GM23338 (cell line): ENCODE results near the gene PLPP4. TPM values are rescaled to one million over a fixed set of nuclear protein-coding genes. Genes with fewer than 3 reads are reported as not detected.

Experiments
- ATAC-seq: fragments of 200-7000 bp; cut with Tn5 transposase; 3 replicates; pipeline ENCODE4 v1.9.1; 2020
- DNase-seq: peaks from one replicate; pipeline ENCODE4 v3.0.0-alpha.2; 2015; ENCODE audit warnings: low spot score
- H2AFZ ChIP-seq: fragments of 200-600 bp; sonication (generic); 2 replicates; pipeline ENCODE4 v1.8.0; 2016; ENCODE audit warnings: antibody characterized with exemption, mild to moderate bottlenecking, moderate library complexity
- H3F3A ChIP-seq: fragments of 200-600 bp; sonication (generic); replicated peaks from 2 replicates; pipeline ENCODE4 v1.8.0; 2017; ENCODE audit warnings: antibody characterized with exemption, mixed run types, low read depth
- H3K27ac ChIP-seq: fragments of 200-600 bp; sonication (generic); 2 replicates; pipeline ENCODE4 v1.6.1; 2016; ENCODE audit warnings: low read depth
- H3K27me3 ChIP-seq: fragments of 200-600 bp; sonication (generic); 2 replicates; pipeline ENCODE4 v1.8.0; 2016; ENCODE audit warnings: mild to moderate bottlenecking, mixed run types, moderate library complexity; ENCODE audit not compliant: insufficient read depth
- H3K36me3 ChIP-seq: fragments of 200-600 bp; sonication (generic); 2 replicates; pipeline ENCODE4 v1.8.0; 2016; ENCODE audit warnings: mild to moderate bottlenecking; ENCODE audit not compliant: insufficient read depth
- H3K4me1 ChIP-seq: fragments of 200-600 bp; sonication (generic); 2 replicates; pipeline ENCODE4 v1.8.0; 2016; ENCODE audit warnings: mild to moderate bottlenecking, moderate library complexity; ENCODE audit not compliant: insufficient read depth
- H3K4me2 ChIP-seq: fragments of 200-600 bp; sonication (generic); 2 replicates; pipeline ENCODE4 v1.7.1; 2017; ENCODE audit warnings: mixed run types
- H3K4me3 ChIP-seq: fragments of 200-600 bp; sonication (generic); 2 replicates; pipeline ENCODE4 v1.6.1; 2016; ENCODE audit warnings: mixed run types
- H3K79me2 ChIP-seq: fragments of 200-600 bp; sonication (generic); replicated peaks from 2 replicates; pipeline ENCODE4 v1.8.0; 2017; ENCODE audit warnings: mild to moderate bottlenecking; ENCODE audit not compliant: insufficient read depth
- H3K9me2 ChIP-seq: fragments of 200-600 bp; sonication (generic); 2 replicates; pipeline ENCODE4 v1.8.0; 2017; ENCODE audit not compliant: insufficient read depth
- H4K20me1 ChIP-seq: fragments of 200-600 bp; sonication (generic); replicated peaks from 2 replicates; pipeline ENCODE4 v1.8.0; 2017; ENCODE audit warnings: mild to moderate bottlenecking; ENCODE audit not compliant: insufficient read depth
- H3K27ac Mint-ChIP-seq: 2 replicates; pipeline ENCODE4 v1.8.0; 2020; ENCODE audit warnings: inconsistent platforms, mild to moderate bottlenecking, moderate library complexity, mixed read lengths
- H3K27me3 Mint-ChIP-seq: 3 replicates; pipeline ENCODE4 v1.8.0; 2022; ENCODE audit warnings: low read depth, mild to moderate bottlenecking, moderate library complexity, mixed read lengths, inconsistent platforms; ENCODE audit not compliant: insufficient read depth, poor library complexity
- H3K36me3 Mint-ChIP-seq: 3 replicates; pipeline ENCODE4 v1.8.0; 2021; ENCODE audit warnings: low read depth, mild to moderate bottlenecking, inconsistent platforms, moderate library complexity, mixed read lengths
- H3K4me1 Mint-ChIP-seq: 3 replicates; pipeline ENCODE4 v1.8.0; 2020; ENCODE audit warnings: mild to moderate bottlenecking, inconsistent platforms, mixed read lengths
- H3K4me3 Mint-ChIP-seq: 3 replicates; pipeline ENCODE4 v1.8.0; 2021; ENCODE audit warnings: moderate library complexity, mild to moderate bottlenecking, inconsistent platforms, mixed read lengths
- H3K9me3 Mint-ChIP-seq: 3 replicates; pipeline ENCODE4 v1.8.0; 2020; ENCODE audit warnings: moderate library complexity, mild to moderate bottlenecking, inconsistent platforms, mixed read lengths
- CREB1 ChIP-seq: fragments of 250-450 bp; sonication (Bioruptor Pico); IDR thresholded peaks from 2 replicates; pipeline ENCODE4 v1.5.0; 2020; ENCODE audit warnings: low read depth, mild to moderate bottlenecking, moderate library complexity
- CTCF ChIP-seq, 2 experiments: fragments of 200-600 bp in 1 of 2; sonication (generic) in 1 of 2; conservative IDR thresholded peaks; 2 replicates each; pipeline versions ENCODE4 v1.5.1 to v1.6.1; 2016 to 2017; ENCODE audit warnings: antibody characterized with exemption in 2 of 2, low read depth in 2 of 2, mild to moderate bottlenecking in 2 of 2, moderate library complexity in 1 of 2
- ETS1 ChIP-seq: IDR thresholded peaks from 2 replicates; pipeline ENCODE4 v1.6.1; 2016; ENCODE audit warnings: antibody characterized with exemption
- EZH2 ChIP-seq: fragments of 200-600 bp; sonication (generic); IDR thresholded peaks from one replicate; pipeline ENCODE4 v1.8.0; 2017; ENCODE audit warnings: antibody characterized with exemption, mild to moderate bottlenecking, low read depth; ENCODE audit not compliant: unreplicated experiment
- EZH2phosphoT487 ChIP-seq: fragments of 200-600 bp; sonication (generic); IDR thresholded peaks from one replicate; pipeline ENCODE4 v1.8.1; 2018; ENCODE audit warnings: antibody characterized with exemption; ENCODE audit not compliant: unreplicated experiment
- JUNB ChIP-seq: IDR thresholded peaks from one replicate; pipeline ENCODE4 v1.6.1; 2016; ENCODE audit warnings: antibody characterized with exemption; ENCODE audit not compliant: unreplicated experiment
- NANOG ChIP-seq: IDR thresholded peaks from 2 replicates; pipeline ENCODE4 v1.6.1; 2016; ENCODE audit warnings: antibody characterized with exemption, borderline replicate concordance
- POLR2AphosphoS5 ChIP-seq: IDR thresholded peaks from 2 replicates; pipeline ENCODE4 v1.6.1; 2016; ENCODE audit warnings: antibody characterized with exemption, low read depth
- REST ChIP-seq: IDR thresholded peaks from one replicate; pipeline ENCODE4 v1.6.1; 2018; ENCODE audit warnings: antibody characterized with exemption; ENCODE audit not compliant: unreplicated experiment
- STAT1 ChIP-seq: IDR thresholded peaks from one replicate; pipeline ENCODE4 v1.6.1; 2016; ENCODE audit warnings: antibody characterized with exemption; ENCODE audit not compliant: unreplicated experiment
- ZNF114 ChIP-seq: fragments of 250-450 bp; sonication (Bioruptor Pico); IDR thresholded peaks from 2 replicates; pipeline ENCODE4 v1.5.0; 2020; ENCODE audit warnings: mild to moderate bottlenecking, moderate library complexity
- ZNF331 ChIP-seq: fragments of 250-450 bp; sonication (Bioruptor Pico); IDR thresholded peaks from 2 replicates; pipeline ENCODE4 v1.5.0; 2020; ENCODE audit warnings: low read depth, mild to moderate bottlenecking, moderate library complexity
- ZNF462 ChIP-seq: fragments of 250-450 bp; sonication (Bioruptor Pico); IDR thresholded peaks from 2 replicates; pipeline ENCODE4 v1.5.0; 2020; ENCODE audit warnings: mild to moderate bottlenecking, moderate library complexity
- polyA plus RNA-seq: library from polyadenylated mRNA; unstranded; fragments of >200 nt; fragmentation: Nextera tagmentation; extraction: Ambion mirVana; gene quantifications from 2 replicates; pipeline ENCODE4 v1.2.1, GENCODE V29; 2016
- total RNA-seq: library from RNA; depleted of rRNA; stranded (reverse); fragments of >200 nt; shearing (Covaris generic); gene quantifications from 2 replicates; pipeline ENCODE4 v1.2.3, GENCODE V29; 2014

Gene PLPP4
- total and polyA plus RNA-seq, 2 experiments from 2014 or later: 0.24 to 0.31 TPM

- no peak overlapping the region for H2AFZ ChIP-seq
- ATAC-seq: no peak
- H3K79me2 ChIP-seq: no peaks in the 10 kb centered on the region
These were observed 149.2 kb downstream of the PLPP4 start for GRCh38 chr10:120606051-120606764.

More at GRCh38 chr10:120606051-120606764, 149.2 kb downstream of the PLPP4 start:
- H3K4me3 ChIP-seq: no peak overlapping the region
- no peaks in the 10 kb centered on the region for H3K27me3 ChIP-seq
- H3K4me1 ChIP-seq: peaks cover 10% of the 10 kb centered on the region
- H3K36me3 Mint-ChIP-seq: peaks cover 4% of the 10 kb centered on the region; the same call in 1 of the 3 replicates
- H3K27ac Mint-ChIP-seq: no peak overlapping the region
- TF ChIP-seq EZH2phosphoT487: no peak
- TF ChIP-seq REST: no peak
- TF ChIP-seq ZNF462 (CRISPR knock-in tag): no peak
- no peak for TF ChIP-seq EZH2
- no peak for TF ChIP-seq STAT1
- TF ChIP-seq NANOG: no peak
- no peak for TF ChIP-seq POLR2AphosphoS5
- TF ChIP-seq JUNB: no peak
- TF ChIP-seq CREB1 (CRISPR knock-in tag): no peak
- TF ChIP-seq ZNF331 (CRISPR knock-in tag): no peak
- TF ChIP-seq ZNF114: no peak
- no peak for TF ChIP-seq ETS1
- no peak for TF ChIP-seq CTCF (conservative IDR thresholded peaks at IDR 0.05; ENCODE audit: low read depth in 2 of 2)
- peaks cover 3% of the 10 kb centered on the region for H3K27me3 Mint-ChIP-seq
- H3K4me3 Mint-ChIP-seq: no peak overlapping the region
- H3K4me2 ChIP-seq: no peak overlapping the region
- peaks cover 13% of the 10 kb centered on the region for H3K9me2 ChIP-seq
- H3K27ac ChIP-seq: no peak overlapping the region
- H3K4me1 Mint-ChIP-seq: peaks cover 11% of the 10 kb centered on the region; the same call in 2 of the 3 replicates
- H3K36me3 ChIP-seq: no peaks in the 10 kb centered on the region
- no peak for DNase-seq
- H3F3A ChIP-seq: no peaks in the 10 kb centered on the region
- peaks cover 8% of the 10 kb centered on the region for H3K9me3 Mint-ChIP-seq
- no peaks in the 10 kb centered on the region for H4K20me1 ChIP-seq
